HG03095 (cell line): ENCODE measurements around the gene CPVL.

Source experiments
- ATAC-seq: cut with Tn5 transposase; IDR thresholded peaks from one replicate; pipeline ENCODE4 v1.9.1; 2021; ENCODE audit warnings: moderate library complexity; ENCODE audit not compliant: unreplicated experiment

CPVL gene

GRCh38 chr7:29045258-29046086 lies 100.9 kb downstream of the CPVL start:
- no peak for ATAC-seq

- no peak for ATAC-seq
These were observed 101.8 kb downstream of the CPVL start for GRCh38 chr7:29044554-29044953.

- ATAC-seq: no peak
These were observed 102.8 kb downstream of the CPVL start for GRCh38 chr7:29043576-29043975.

- ATAC-seq: no peak
These were observed 103.5 kb downstream of the CPVL start for GRCh38 chr7:29042824-29043231.

GRCh38 chr7:29041991-29042390 lies 104.3 kb downstream of the CPVL start:
- no peak for ATAC-seq

GRCh38 chr7:29040579-29040925 lies 105.8 kb downstream of the CPVL start:
- no peak for ATAC-seq

- no peak for ATAC-seq
These were observed 106.3 kb downstream of the CPVL start for GRCh38 chr7:29039821-29040578.

GRCh38 chr7:29038463-29038862 lies 107.9 kb downstream of the CPVL start:
- no peak for ATAC-seq

- ATAC-seq: no peak
These were observed 111.1 kb downstream of the CPVL start for GRCh38 chr7:29035044-29035740.

- ATAC-seq: no peak
These were observed 112.8 kb downstream of the CPVL start for GRCh38 chr7:29033584-29033983.

- no peak for ATAC-seq
These were observed 114.2 kb downstream of the CPVL start for GRCh38 chr7:29032146-29032545.

GRCh38 chr7:29030781-29031275 lies 115.5 kb downstream of the CPVL start:
- ATAC-seq: no peak

- no peak for ATAC-seq
These were observed 123.9 kb downstream of the CPVL start for GRCh38 chr7:29022291-29022988.

GRCh38 chr7:29019896-29020295 lies 126.4 kb downstream of the CPVL start:
- ATAC-seq: no peak

- no peak for ATAC-seq
These were observed 127.0 kb downstream of the CPVL start for GRCh38 chr7:29019387-29019786.

GRCh38 chr7:29017713-29018112 lies 128.6 kb downstream of the CPVL start:
- ATAC-seq: no peak

GRCh38 chr7:29014725-29015124 lies 131.6 kb downstream of the CPVL start:
- ATAC-seq: no peak

- ATAC-seq: no peak
These were observed 132.4 kb downstream of the CPVL start for GRCh38 chr7:29013931-29014330.

GRCh38 chr7:29013082-29013695 lies 133.1 kb downstream of the CPVL start:
- ATAC-seq: no peak

GRCh38 chr7:29009947-29010346 lies 136.4 kb downstream of the CPVL start:
- no peak for ATAC-seq
